ENCODE data around the gene SPPL2A.

SPPL2A gene

DNA sequence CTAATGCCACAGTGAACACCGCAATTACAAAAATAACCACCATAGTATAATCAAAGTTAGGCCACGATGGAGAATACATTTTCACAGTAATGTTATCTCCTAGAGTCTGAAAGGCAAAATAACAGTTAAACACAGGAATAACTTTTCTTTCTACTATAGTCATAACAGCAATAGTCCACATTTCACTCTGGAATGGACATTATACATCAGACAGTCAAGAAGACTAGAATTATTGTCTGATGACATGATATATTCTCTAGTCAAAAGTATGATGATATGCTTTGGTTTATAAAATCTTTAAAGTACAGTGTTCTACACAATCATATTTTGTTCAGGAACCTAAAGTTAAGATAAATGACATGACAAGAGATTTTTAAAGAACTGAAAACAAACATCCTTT is 18.0 kb downstream of the SPPL2A start:
- DNase-seq (ENCODE audit: insufficient read length, low spot score) (no peak), FAIRE-seq (no peak)
- TF ChIP-seq, protein P1, sequence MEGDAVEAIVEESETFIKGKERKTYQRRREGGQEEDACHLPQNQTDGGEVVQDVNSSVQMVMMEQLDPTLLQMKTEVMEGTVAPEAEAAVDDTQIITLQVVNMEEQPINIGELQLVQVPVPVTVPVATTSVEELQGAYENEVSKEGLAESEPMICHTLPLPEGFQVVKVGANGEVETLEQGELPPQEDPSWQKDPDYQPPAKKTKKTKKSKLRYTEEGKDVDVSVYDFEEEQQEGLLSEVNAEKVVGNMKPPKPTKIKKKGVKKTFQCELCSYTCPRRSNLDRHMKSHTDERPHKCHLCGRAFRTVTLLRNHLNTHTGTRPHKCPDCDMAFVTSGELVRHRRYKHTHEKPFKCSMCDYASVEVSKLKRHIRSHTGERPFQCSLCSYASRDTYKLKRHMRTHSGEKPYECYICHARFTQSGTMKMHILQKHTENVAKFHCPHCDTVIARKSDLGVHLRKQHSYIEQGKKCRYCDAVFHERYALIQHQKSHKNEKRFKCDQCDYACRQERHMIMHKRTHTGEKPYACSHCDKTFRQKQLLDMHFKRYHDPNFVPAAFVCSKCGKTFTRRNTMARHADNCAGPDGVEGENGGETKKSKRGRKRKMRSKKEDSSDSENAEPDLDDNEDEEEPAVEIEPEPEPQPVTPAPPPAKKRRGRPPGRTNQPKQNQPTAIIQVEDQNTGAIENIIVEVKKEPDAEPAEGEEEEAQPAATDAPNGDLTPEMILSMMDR (IDR thresholded peaks at IDR 0.05; ENCODE audit: insufficient read depth, missing control alignments), result no peak

DNA sequence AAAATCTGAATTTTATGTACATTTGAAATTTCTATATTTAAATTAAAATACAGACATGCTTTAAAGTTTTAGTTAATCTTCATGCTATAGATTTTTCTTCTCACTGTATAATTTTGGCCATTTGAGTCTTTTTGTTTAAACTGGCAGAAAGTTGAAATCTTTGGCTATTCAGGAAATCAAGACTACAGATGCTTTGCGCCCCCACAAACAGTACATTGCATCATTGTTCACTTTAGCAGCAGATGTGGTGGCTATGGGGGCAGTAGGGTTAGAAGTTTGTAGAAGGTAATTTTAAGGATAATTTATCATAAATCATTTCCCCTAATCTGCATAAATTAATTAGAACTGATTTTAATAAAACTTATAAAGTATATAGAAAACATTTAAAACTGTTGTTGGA is 20.9 kb downstream of the SPPL2A start:
- TF ChIP-seq, protein P1 (IDR thresholded peaks at IDR 0.05; ENCODE audit: insufficient read depth, missing control alignments), result no peak
- no peak for DNase-seq (ENCODE audit: insufficient read length, low spot score)
- FAIRE-seq, result no peak

DNA sequence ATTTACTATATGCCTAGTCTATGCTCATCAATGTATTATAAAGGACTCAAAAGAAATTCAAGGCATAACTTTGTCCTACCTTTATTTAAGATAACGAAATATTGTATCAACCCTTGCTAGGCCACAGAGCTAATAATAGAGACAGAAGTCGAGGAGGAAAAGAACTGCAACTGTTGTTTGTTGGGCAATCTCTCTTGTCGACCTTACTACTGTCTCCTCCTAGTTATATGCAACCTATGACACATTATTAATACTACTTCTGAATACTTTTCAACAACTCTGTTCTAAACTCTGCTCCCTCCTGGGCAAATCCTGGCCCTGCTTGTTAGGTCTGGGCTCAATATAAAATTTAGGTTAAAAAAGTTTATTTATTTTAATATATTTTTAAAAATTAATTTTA is 24.6 kb downstream of the SPPL2A start:
- FAIRE-seq, result no peak
- no peak for DNase-seq (ENCODE audit: insufficient read length, low spot score)
- TF ChIP-seq, protein P1 (IDR thresholded peaks at IDR 0.05; ENCODE audit: insufficient read depth, missing control alignments), result no peak

DNA sequence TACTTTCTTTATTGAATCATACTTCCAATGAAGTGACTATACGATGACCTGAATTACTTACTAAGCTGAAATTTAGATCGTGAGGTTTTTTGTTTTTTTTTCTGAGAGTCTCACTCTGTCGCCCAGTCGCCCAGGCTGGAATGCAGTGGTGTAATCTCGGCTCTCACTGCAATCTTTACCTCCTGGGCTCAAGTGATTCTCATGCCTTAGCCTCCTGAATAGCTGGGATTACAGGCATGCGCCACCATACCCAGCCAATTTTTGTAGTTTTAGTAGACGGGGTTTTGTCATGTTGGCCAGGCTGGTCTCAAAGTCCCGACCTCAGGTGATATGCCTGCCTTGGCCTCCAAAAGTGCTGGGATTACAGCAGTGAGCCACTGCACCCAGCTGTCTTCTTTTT is 28.7 kb downstream of the SPPL2A start:
- FAIRE-seq, result no peak
- TF ChIP-seq, protein P1 (IDR thresholded peaks at IDR 0.05; ENCODE audit: insufficient read depth, missing control alignments), result no peak

DNA sequence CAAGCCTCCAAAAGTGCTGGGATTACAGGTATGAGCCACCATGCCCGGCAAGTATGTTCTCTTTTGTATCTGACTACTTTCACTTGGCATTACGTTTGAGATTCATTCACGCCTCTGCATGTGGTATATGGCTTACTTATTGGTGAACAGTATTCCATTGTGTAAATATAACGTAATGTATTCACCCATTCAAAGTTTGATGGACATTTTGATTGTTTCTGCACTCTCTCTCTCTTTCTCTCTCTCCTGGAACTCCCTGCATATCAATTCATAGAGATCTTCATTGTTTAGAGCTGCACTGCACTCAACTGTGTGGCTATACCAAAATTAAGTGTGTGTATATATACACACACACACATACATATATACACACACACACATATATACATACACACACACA is 30.4 kb downstream of the SPPL2A start:
- FAIRE-seq (no peak), DNase-seq (ENCODE audit: insufficient read length, low spot score) (no peak)
- TF ChIP-seq, protein P1 (IDR thresholded peaks at IDR 0.05; ENCODE audit: insufficient read depth, missing control alignments), result no peak

More for the DNA sequence above, 28.7 kb downstream of the SPPL2A start:
- no peak for DNase-seq (ENCODE audit: insufficient read length, low spot score)

DNA sequence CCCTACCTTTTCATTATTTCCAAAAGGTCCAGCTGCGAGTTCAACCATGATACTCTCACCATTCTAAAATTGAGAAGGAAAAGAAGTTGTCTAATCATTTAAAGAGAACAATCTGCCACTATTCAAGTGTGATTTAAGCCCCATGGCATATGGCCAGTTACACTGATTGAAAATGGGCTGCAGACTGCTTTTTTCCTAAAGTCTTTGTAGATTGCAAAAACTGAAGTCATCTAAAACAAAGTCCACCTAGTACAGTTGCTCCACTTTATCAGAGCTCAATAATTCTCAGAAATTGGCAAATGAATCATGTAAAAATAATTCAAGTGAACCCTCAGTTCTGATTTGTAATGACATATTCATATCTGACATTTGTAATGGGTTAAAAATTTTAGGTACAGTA is 39.2 kb downstream of the SPPL2A start:
- TF ChIP-seq, protein P1 (IDR thresholded peaks at IDR 0.05; ENCODE audit: insufficient read depth, missing control alignments), result no peak
- FAIRE-seq, result no peak
- no peak for DNase-seq (ENCODE audit: insufficient read length, low spot score)

DNA sequence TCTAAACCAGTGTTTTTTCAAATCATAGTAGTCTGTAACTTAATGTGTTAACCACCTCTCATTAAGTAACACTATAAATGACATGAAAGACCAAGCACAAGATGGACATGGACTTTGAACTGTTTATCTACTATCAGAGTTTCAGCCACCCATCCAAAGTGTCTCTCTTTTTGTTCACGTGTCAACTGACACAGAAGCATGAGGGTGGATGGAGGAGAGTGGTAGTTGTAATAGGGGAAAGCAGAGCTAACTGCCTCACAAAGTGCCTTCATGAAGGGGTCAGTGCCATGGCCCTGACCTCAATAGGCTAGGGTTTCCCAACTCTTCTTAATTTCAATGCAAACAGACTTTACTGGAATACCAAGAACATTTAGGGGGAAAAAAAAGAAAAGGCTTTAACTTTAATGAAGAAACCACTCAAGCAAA is 46.8 kb downstream of the SPPL2A start:
- DNase-seq (ENCODE audit: insufficient read length, low spot score) (no peak), FAIRE-seq (no peak)
- TF ChIP-seq, protein P1 (IDR thresholded peaks at IDR 0.05; ENCODE audit: insufficient read depth, missing control alignments), result no peak
